CD4-positive, alpha-beta T cell treated with Interleukin-1 beta for 1 hour (primary cell): Measurements from ENCODE around the gene DEGS1.
A peak's percentile ranks its signal among the peaks of the same experiment; 100 is the strongest.
"Not testable (repeated sequence)": the region's sequence is repeated elsewhere in the genome, so short reads cannot be mapped to it uniquely, and the experiment has no call there.

Experiments used
- DNase-seq, 2 donors: peaks; one replicate each; pipeline ENCODE4 v3.0.0-alpha.2; 2020 to 2022

The DEGS1 gene

DNA sequence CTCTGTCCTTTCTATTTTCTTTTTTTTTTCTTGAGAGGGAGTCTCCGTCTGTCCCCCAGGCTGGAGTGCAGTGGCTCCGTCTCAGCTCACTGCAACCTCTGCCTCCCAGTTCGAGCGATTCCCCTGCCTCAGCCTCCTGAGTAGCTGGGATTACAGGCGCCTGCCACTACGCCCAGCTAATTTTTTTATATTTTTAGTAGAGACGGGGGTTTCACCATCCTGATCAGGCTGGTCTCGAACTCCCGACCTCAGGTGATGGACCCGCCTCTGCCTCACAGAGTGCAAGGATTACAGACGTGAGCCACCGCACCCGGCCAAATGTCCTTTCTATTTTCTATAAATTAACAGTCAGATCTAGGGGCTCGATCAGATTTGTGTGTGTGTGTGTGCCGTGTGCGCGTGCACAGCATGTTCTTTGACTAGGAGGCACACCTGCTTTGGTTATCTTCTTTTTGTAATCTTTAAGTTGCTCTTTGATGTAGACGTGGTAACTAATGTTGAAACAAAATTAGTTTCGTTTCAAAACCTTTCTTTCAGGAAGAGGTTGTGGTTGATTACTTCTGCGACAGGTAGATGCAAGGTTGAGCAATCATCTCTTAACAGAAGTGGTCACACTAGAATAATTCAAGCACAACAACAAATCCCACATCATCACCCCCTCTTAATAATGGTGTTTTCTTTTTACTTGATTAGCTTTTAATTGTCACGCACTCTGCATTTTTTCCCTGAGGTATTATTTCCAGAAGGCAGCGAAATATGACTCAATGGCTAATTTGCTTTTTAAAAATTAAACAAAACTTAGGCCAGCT is 779 bp upstream of the DEGS1 start:
- DNase-seq: peak; percentile 49 to 75

DNA sequence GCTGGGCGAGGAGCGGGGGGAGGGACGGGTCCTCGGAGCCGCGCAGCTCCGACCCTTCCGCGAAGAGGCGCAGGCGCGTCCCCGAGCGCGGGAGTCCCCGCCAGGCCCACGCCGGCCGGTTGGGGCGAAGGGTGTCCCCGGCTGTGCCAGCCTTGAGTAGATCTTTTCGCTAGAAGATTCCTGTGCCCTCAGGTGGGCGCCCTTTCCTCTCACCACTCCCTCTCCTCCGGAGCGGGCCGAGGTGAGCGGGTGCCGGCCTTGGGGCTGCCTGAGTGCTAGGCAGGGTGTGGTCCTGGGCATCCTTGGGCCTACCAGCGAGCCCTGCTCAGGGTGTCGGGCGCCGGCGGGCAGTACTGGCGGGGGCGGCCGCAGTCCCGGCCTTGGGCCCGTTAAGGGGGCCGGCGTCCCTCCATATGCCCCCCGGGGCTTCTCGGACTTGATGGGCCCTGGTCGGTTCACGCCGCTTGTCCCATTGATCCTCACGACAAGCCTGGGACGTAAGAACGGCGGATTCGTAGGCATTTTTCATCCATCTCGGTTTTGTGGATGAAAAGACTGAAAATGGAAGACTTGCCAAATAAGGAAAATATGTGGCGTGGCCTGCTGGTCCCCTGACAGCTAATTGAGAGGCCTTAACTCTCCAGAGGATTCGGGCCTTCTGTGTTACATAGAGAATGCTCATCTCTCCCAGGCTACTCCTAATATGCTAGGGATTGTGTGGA is 712 bp downstream of the DEGS1 start:
- peak; percentile 65 for DNase-seq

DNA sequence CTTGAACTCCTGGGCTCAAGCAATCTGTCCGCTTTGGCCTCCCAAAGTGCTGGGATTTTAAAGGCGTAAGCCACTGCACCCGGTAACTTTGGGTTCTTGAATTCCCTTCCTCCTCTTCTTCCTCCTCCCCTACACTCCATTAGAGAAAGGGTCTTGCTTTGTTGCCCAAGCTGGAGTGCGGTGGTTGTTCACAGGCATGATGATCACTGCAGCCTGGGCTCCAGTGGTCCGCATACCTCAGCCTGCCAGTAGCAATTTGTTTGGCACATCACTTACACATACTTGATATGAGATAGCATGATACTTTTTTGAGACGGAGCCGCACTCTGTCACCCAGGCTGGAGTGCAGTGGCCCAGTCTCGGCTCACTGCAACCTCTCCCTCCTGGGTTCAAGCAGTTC is 2.2 kb downstream of the DEGS1 start:
- no peak for DNase-seq

DNA sequence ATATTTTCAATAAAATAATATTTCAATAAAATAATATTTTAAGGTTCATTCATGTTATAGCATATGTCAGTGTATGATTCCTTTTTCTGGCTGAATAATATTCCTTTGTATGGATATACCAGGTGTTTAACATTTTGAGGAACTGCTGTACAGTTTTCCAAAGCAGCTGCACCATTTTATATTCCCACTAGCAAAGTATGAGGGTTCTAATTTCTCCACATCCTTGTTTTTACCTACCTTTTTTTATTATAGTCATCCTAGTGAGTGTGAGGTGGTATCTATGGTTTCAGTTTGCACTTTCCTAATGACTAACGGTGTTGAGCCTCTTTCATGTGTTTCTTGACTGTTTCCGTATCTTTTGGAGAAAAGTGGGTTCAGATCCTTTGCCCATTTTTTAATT is 5.2 kb downstream of the DEGS1 start:
- no peak for DNase-seq

DNA sequence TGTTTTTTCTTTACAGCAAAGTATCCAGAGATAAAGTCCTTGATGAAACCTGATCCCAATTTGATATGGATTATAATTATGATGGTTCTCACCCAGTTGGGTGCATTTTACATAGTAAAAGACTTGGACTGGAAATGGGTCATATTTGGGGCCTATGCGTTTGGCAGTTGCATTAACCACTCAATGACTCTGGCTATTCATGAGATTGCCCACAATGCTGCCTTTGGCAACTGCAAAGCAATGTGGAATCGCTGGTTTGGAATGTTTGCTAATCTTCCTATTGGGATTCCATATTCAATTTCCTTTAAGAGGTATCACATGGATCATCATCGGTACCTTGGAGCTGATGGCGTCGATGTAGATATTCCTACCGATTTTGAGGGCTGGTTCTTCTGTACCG is 6.5 kb downstream of the DEGS1 start:
- DNase-seq: no peak

DNA sequence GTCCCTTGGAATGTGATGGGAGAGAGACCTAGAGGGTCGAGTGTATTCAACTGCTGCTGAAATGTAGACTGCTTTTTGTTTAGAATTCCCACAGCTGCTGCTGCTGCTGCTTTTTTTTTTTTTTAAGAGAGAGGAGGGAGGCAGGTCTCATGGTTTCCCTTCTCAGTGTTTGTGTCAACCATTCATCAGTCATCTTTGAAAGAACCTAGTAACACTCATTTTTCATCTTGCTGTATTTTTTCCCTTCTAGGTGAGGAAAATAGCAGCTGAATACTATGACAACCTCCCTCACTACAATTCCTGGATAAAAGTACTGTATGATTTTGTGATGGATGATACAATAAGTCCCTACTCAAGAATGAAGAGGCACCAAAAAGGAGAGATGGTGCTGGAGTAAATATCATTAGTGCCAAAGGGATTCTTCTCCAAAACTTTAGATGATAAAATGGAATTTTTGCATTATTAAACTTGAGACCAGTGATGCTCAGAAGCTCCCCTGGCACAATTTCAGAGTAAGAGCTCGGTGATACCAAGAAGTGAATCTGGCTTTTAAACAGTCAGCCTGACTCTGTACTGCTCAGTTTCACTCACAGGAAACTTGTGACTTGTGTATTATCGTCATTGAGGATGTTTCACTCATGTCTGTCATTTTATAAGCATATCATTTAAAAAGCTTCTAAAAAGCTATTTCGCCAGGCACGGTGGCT is 9.2 kb downstream of the DEGS1 start:
- no peak for DNase-seq

DNA sequence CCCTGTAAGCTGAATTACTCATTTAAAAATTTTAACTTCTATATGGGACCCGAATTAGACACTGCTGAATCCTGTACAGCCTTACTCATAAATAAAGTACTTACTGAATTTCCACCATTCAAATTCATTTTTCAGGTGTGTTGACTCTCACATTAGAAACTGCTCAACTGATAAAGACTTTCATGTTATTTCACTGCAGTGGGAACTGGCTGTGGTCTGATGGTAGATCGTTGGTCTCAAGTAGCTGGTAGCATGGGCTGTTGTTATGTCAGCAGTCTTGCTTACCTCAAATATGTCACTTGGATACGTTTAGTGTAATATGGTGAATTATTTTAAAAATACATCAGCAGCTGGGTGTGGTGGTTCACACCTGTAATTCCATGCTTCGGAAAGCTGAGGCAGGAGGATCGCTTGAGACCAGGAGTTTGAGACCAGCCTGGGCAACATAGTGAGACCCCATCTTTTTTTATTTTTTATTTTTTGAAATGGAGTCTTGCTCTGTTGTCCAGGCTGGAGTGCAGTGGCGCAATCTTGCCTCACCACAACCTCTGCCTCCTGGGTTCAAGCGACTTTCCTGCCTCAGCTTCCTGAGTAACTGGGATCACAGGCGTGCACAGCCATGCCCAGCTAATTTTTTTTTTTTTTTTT is 10.4 kb downstream of the DEGS1 start:
- no peak for DNase-seq

DNA sequence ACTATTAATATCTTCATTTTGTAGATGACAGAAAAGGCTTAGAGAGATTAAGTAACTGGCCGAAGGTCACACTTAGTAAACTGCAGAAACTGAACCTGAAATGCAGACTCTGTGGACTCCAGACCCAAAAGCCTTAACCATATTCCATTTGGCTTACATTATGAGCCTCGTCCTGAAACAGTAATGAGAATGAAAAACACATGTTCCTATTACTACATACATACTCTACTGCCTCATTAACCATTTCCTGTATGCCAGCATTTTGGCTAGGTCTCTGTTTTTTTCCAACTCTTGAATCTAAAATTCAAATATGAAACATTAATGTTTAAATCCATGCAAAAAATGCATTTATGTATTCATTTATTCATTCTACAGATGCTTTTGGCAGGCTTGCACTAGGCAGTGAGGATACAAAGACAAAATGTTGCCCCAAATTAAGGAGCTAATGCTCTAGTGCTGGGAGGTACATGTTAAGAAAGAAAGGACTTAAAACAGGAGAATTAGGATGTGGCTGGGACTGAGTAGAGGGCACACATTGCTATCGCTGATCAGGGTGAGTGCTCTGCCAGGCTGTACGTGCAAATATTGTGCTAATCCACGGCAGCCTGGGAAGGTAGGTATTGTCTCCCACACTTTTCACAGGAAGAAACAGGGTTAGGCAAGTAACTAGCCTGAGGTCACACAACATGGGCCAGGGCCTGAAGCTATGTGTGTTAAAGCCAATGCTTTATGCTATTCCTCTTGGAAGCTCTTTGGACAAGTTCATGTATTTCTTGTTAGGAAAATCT is 14.0 kb downstream of the DEGS1 start:
- DNase-seq: no peak

DNA sequence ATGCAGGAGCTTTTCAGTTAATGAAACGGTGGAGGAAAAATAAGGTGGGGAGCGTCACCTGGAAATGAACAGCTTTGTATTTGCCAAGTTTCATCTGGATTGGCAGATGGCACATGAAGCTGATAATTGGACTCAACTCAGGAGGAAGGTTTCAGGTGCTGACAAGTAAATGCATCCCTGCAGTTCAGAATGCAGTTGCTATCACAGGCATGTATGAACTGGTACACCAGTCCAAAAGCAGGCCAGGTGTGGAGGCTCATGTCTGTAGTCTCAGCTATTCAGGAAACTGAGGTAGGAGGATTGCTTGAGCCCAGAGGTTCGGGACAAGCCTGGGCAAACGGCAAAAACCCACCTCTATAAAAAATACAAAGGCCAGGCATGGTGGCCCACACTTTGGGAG is 15.5 kb downstream of the DEGS1 start:
- DNase-seq: no peak

DNA sequence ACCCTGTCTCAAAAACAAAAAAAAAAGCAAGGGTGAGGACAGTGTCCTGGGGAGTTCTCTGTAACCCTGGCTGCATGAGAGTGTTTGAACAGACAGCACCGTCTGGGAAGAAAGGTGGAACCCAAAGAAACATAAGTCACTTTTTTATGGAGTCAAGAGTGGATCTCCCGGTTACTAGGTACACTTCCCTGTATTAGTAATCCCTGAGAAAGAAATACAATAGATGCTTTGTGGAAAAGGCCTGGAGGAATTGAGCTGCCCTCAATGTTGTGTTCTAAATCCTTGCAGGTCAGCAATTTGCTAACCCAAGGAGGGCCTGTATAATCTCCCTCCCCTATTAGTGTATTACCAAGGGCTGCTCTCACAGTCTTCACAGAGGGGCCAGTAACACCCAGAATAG is 16.6 kb downstream of the DEGS1 start:
- DNase-seq: no peak

DNA sequence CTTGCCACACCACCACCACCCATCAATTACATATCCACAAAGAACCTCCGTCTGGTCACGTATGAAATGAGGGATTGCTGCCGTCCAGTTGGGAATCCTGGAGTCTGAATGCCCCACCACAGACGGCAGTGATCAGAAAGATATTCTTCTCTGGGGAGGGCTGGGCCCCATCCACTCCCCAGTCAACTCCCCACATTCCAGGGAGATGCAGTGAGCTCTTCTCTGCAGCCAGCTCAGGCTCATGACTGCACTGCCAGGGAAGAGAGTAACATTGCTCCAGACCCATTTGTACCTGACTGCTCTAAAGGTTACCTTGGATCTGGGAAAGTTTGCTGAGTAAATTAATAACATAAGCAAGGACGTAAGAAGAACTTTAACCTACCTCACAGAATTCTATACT is 18.3 kb downstream of the DEGS1 start:
- DNase-seq: no peak

DNA sequence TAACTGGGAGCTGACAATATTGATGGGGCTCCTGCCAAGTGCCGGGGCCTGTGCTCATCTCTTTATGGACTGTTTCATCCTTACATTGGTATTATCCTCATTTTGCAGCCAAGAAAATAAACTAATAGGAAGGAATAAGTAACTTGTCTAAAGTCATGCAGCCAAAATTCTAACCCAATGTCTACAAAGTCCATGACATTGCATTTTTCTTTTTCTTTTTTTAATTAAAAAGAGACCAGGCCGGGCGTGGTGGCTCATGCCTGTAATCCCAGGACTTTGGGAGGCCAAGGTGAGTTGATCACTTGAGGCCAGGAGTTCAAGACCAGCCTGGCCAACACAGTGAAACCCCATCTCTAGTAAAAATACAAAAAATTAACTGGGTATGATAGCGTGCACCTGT is 18.8 kb downstream of the DEGS1 start:
- no peak for DNase-seq

DNA sequence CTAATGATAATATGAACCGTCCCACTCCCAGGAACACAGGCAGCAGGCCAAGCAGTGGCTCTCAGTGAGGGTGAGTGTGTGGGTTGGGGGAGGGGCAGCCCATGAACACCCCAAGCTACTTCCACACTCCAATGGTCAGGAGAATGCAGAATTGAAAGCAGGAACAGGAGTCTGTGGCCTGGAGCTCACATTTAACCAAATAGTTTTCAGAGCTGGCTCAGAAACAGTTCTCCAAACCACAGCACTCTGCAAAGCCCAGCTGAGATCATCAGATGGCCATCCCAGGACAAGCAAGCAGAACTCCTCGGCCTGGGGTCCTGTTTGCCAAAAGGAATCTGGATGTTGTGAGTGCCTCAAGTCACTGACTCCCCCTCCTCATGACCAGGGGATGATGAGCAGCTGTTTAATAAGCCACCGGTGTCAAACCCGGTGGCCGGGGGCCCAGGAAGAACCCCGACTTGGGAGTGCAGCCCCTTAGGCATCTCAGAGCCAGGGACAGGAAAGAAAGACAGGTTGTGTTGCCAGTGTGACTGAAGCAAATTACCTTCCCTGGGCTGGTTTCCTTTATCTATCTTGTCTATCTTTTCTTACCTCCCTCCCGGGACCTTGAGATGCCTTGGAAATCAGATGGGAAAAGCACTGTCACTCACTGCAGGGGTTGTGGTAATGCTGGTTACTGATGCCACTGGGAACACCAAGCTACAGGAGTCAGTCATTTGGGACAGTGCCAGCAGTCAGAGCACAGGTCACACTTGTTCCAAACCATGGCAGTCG is 20.4 kb downstream of the DEGS1 start:
- peak in 1 of 2 donors; percentile 69 for DNase-seq

DNA sequence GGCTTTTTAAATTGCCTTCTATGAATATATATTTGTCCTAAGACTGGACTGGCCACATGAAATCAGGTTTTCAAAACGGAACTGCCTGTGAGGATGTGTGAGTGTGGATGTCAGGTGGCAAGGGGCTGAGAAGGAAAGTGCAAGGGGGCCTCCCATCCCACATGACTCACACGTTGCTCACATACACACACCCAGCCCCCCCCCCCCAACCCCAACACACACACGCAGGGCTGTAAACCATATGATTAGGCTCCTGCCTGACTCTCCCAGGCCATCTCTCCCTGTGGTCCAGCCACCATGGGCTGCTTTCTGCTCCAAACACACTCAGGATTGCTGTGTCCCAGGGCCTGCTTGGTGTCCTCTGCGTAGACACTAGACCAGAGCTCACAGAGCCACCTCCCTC is 22.4 kb downstream of the DEGS1 start:
- DNase-seq: peak; percentile 11 to 64

DNA sequence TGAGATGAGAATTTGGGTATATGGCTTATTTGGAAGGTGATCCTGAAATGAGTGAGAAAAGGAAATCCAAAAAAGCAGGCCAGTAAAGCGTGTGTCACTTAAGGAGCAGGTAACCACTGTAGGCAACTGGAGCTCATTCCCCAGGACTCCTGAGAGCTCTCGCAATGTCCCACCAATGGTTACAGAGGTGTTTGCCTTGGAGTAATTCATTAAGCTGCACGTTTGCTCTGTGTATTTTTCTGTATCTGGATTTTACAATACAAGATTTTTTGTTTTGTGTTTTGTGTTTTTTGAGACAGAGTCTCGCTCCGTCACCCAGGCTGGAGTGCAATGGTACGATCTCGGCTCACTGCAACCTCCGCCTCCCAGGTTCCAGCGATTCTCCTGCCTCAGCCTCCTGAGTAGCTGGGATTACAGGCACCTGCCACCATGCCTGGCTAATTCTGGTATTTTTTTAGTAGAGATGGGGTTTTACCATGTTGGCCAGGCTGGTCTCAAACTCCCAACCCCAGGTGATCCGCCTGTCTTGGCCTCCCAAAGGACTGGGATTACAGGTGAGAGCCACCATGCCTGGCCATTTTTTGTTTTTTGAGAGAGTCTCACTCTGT is 23.0 kb downstream of the DEGS1 start:
- not testable (repeated sequence) for DNase-seq

DNA sequence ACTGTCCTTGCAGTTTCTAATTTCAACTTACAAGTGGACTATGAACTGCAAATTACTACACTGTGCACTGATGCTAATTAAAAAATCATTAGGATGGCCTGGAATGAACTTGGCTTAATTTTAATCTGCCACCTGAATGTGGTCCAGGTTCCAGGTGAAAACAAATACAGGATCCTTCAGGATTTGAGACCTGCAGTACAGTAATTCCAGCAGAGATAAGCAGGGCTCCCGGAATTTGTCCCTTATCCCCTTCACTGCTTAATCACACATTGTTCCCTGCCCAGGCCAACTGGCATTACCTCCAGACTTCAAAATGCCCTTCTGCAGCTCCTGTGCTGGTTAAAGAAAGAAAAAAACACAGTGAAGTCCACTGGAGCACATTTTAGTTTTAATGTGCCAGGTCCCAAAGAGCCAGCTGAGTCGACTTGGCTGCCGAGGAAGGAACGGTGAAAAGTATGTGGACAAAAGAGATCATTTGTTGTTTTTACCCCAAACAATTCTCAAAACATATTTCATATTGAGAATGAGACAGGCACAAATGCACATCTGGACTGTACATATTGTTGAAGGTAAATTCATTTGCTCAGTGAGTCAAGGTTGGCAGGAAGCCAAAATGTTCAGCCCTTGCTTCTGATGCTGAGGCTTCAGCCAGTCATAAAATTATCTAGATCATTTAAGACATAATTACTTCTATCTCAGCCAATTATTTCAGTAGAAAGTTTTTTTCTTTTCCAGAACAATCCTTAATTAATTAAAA is 28.3 kb downstream of the DEGS1 start:
- DNase-seq: no peak

DNA sequence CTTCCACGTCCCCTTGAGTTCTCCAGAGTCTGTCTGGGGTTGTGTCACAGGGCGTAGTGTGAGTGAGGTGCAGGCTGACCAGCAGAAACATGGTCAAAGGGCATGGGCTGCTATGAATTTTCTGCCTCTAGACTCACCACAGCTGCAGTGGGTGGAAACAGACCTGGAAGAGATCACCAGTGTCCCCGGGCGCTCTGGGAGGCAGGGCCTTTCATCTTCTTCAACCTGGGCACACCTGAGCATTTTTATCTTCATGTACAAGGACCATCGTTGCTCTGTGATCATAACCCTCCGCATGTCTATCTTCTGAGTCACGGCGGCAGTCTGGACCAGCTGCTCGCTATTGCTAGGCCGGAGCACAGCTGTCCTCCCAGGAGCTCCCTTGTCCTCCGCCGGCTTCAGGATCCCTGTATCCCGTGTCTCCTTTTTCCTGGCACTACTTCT is 29.6 kb downstream of the DEGS1 start:
- DNase-seq: no peak

DNA sequence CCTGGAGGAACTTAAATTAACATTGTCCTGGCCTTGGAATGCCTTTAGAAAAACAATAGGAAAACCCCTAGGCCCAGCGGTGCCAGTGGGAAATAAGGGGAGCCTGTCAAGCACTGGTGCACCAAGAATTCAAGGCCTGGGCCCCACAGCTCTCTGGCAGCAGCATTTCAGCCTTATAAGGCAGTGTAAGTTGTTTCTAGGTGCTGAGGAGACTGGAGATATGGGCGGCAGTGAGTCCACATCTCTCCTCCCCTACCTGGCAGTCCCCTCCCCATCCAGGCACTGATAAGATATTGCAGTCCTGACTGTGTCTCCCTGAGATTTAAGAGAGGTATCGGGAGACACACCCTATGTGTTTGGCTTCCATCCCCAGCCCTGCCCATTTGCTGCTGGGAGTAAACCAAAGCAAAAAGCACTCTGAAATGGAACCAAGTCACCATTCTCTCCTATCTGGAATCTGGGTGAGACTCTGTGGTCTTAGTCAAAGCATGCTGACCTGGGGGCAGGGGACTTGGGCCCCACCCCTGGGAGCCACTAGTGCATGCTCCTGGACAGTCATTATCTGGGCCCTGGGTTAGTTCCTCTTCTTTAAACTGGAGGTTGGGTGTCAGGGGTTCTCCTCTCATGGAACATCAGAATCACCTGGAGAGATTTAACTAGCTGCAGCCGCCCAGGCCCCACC is 30.5 kb downstream of the DEGS1 start:
- DNase-seq: no peak

DNA sequence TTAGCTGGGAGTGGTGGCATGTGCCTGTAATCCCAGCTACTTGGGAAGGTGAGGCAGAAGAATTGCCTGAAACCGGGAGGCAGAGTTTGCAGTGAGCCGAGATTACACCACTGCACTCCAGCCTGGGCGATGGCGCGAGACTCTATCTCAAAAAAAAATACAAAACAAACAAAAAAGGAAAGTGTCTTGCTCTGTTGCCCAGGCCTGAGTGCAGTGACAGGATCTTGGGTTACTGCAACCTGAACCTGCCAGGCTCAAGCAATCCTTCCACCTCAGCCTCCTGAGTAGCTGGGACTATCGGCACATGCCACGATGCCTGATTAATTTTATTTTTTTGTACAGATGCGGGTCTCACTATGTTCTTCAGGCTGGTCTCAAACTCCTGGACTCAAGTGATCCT is 33.3 kb downstream of the DEGS1 start:
- no peak for DNase-seq
